Panc1 (cell line): ENCODE data around the gene CFDP1. TPM values are rescaled to one million over a fixed set of nuclear protein-coding genes. Genes with fewer than 3 reads are reported as not detected.
A peak's percentile ranks its signal among the peaks of the same experiment; 100 is the strongest.
"Not testable (repeated sequence)": the region's sequence is repeated elsewhere in the genome, so short reads cannot be mapped to it uniquely, and the experiment has no call there.

Source experiments
- ATAC-seq: fragments of 200-7000 bp; cut with Tn5 transposase; 2 replicates; pipeline ENCODE4 v1.9.1; 2020; ENCODE audit warnings: mild to moderate bottlenecking, moderate library complexity
- BruUV-seq: library from RNA; stranded (reverse); fragments of 400-500 nt; replicated peaks from 2 replicates; lab custom pipeline; 2021; lab: Mats Ljungman, UMichigan
- CTCF ChIA-PET: fragments of 300-600 bp; sonication (Branson Sonifier 250); formaldehyde crosslinking; loops from one replicate; lab custom pipeline; 2022; ENCODE audit warnings: antibody characterized with exemption; lab: Charles Lee
- POLR2A ChIA-PET: fragments of 300-600 bp; sonication (Branson Sonifier 250); formaldehyde crosslinking; loops from one replicate; lab custom pipeline; 2022; ENCODE audit warnings: antibody characterized with exemption; lab: Charles Lee
- DNase-seq: peaks from one replicate; pipeline ENCODE4 v3.0.0-alpha.2; 2010; ENCODE audit warnings: low read depth, low spot score
- H3K27ac ChIP-seq: 2 replicates; pipeline ENCODE4 v1.5.1; 2011; ENCODE audit warnings: mild to moderate bottlenecking, low read length, inconsistent platforms
- H3K27me3 ChIP-seq: fragments of 200-500 bp; sonication (Bioruptor generic); 2 replicates; pipeline ENCODE4 v1.6.0; 2014; ENCODE audit warnings: low read length, inconsistent platforms; ENCODE audit not compliant: control insufficient read depth, insufficient read depth
- H3K36me3 ChIP-seq: fragments of 200-500 bp; sonication (Bioruptor generic); 2 replicates; pipeline ENCODE4 v1.5.1; 2014; ENCODE audit warnings: inconsistent platforms, mild to moderate bottlenecking, low read length, moderate library complexity; ENCODE audit not compliant: control insufficient read depth, insufficient read depth
- H3K4me1 ChIP-seq: 2 replicates; pipeline ENCODE4 v1.5.1; 2011; ENCODE audit warnings: inconsistent platforms, mild to moderate bottlenecking, low read length, moderate library complexity; ENCODE audit not compliant: control insufficient read depth, insufficient read depth
- H3K4me3 ChIP-seq, 2 experiments: 2 replicates each; pipeline ENCODE4 v1.5.1; 2011 to 2012; ENCODE audit warnings: low read depth in 2 of 2, low read length in 2 of 2, mild to moderate bottlenecking in 2 of 2, inconsistent platforms in 1 of 2, moderate library complexity in 1 of 2
- H3K9me3 ChIP-seq: fragments of 200-500 bp; sonication (Bioruptor generic); 2 replicates; pipeline ENCODE4 v1.5.1; 2014; ENCODE audit warnings: low read depth, mild to moderate bottlenecking, inconsistent platforms, low read length, moderate library complexity; ENCODE audit not compliant: control insufficient read depth, insufficient read depth
- CTCF ChIP-seq: fragments of 450-650 bp; IDR thresholded peaks from 2 replicates; pipeline ENCODE4 v1.5.1; 2017; ENCODE audit warnings: mild to moderate bottlenecking
- POLR2AphosphoS5 ChIP-seq: IDR thresholded peaks from 2 replicates; pipeline ENCODE4 v1.6.1; 2012; ENCODE audit warnings: mild to moderate bottlenecking, low read depth, low read length, moderate library complexity
- REST ChIP-seq, 2 experiments: IDR thresholded peaks; 2 replicates each; pipeline ENCODE4 v1.6.1; 2011 to 2012; ENCODE audit warnings: low read depth in 2 of 2, control low read depth in 1 of 2, low read length in 1 of 2, mild to moderate bottlenecking in 1 of 2, moderate library complexity in 1 of 2; ENCODE audit not compliant: insufficient read depth in 1 of 2
- SIN3A ChIP-seq: IDR thresholded peaks from 2 replicates; pipeline ENCODE4 v1.6.1; 2012; ENCODE audit warnings: low read depth, mild to moderate bottlenecking, low read length, moderate library complexity, borderline replicate concordance; ENCODE audit not compliant: insufficient read depth
- TCF7L2 ChIP-seq: IDR thresholded peaks from 2 replicates; pipeline ENCODE4 v1.6.1; 2011; ENCODE audit warnings: mild to moderate bottlenecking, low read depth, low read length, inconsistent platforms
- in situ Hi-C: cut with HindIII; loops from 2 replicates; pipeline ENCODE4 v1.10.0; 2016; ENCODE audit warnings: low sequenced_read_pairs, low pct_unique_long_range_greater_than_20kb
- intact Hi-C: fragments of 100-400 bp; cut with micrococcal nuclease; formaldehyde crosslinking; loops from one replicate; pipeline ENCODE4 v1.10.0; 2022; ENCODE audit not compliant: unreplicated experiment
- total RNA-seq: library from RNA; stranded (reverse); gene quantifications from one replicate; pipeline ENCODE4 v1.2.1, GENCODE V29; 2021; ENCODE audit not compliant: unreplicated experiment

CFDP1 gene
- total RNA-seq, 1 experiment from 2014 or later, result 25.7 TPM

- in situ Hi-C loops (no loop called here), intact Hi-C loops (no loop called here)
- H3K27me3 ChIP-seq, result no peaks in the 10 kb centered on the region
- no peak overlapping the region for H3K4me3 ChIP-seq
- ATAC-seq (peak; percentile 62; the same call in 1 of the 2 replicates), DNase-seq (no peak)
- POLR2A ChIA-PET, result no interaction called here
- CTCF ChIA-PET, result no interaction called here
- BruUV-seq, result no TSS peak
- peaks cover 7% of the 10 kb centered on the region for H3K4me1 ChIP-seq
- H3K36me3 ChIP-seq, result no peaks in the 10 kb centered on the region
- no peaks in the 10 kb centered on the region for H3K9me3 ChIP-seq
- no peak for TF ChIP-seq TCF7L2
- no peak overlapping the region for H3K27ac ChIP-seq
Observed at GRCh38 chr16:75273054-75273925, 160.0 kb downstream of the CFDP1 start.

GRCh38 chr16:75272629-75273028 is 160.7 kb downstream of the CFDP1 start:
- H3K9me3 ChIP-seq, BruUV-seq, in situ Hi-C loops, CTCF ChIA-PET, ATAC-seq, H3K4me3 ChIP-seq, POLR2A ChIA-PET, H3K27ac ChIP-seq, DNase-seq, H3K36me3 ChIP-seq, intact Hi-C loops, H3K27me3 ChIP-seq: not testable (repeated sequence)
- peaks cover 14% of the 10 kb centered on the region for H3K4me1 ChIP-seq

GRCh38 chr16:75272097-75272551 is 161.2 kb downstream of the CFDP1 start:
- no peaks in the 10 kb centered on the region for H3K36me3 ChIP-seq
- intact Hi-C loops (no loop called here), in situ Hi-C loops (no loop called here)
- POLR2A ChIA-PET, result no interaction called here
- no peaks in the 10 kb centered on the region for H3K27me3 ChIP-seq
- no peak overlapping the region for H3K27ac ChIP-seq
- no peaks in the 10 kb centered on the region for H3K9me3 ChIP-seq
- H3K4me1 ChIP-seq, result peaks cover 17% of the 10 kb centered on the region
- H3K4me3 ChIP-seq, result no peak overlapping the region
- ATAC-seq (no peak), DNase-seq (no peak)
- no peak for TF ChIP-seq POLR2AphosphoS5
- TF ChIP-seq CTCF, result no peak
- no peak for TF ChIP-seq REST (IDR thresholded peaks at IDR 0.05; ENCODE audit: insufficient read depth in 1 of 2, low read depth in 2 of 2, low read length in 1 of 2)
- TF ChIP-seq TCF7L2, result no peak
- TF ChIP-seq SIN3A, result no peak
- CTCF ChIA-PET, result no interaction called here
- no TSS peak for BruUV-seq
